Limb (tissue), 2 donors: ENCODE data around the gene HOXC10.
A peak's percentile ranks its signal among the peaks of the same experiment; 100 is the strongest.

Experiments
- DNase-seq, 2 donors: peaks; one replicate each; pipeline ENCODE4 v3.0.0-alpha.2; 2016; ENCODE audit errors: extremely low spot score in 2 of 2

Gene HOXC10

DNA sequence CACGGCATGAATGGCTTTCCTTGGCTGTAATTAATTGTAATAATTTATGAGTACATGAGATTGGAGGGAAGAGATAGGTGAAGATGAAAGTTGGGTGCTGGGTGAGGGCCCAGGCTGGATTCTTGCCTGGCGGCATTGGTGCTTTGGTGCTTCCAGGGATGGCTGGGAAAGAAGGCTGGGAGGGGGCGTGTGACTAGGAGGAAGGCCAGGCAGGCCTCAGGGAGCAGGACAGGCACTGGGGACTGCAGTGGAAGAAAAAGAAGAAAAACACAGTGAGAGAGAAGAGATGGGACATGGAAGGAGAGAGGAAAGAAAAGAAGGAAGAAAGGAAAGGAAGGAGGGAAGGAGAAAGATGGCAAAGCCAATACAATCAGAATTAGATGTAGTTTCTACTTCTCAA is 18.7 kb downstream of the HOXC10 start:
- no peak for DNase-seq

DNA sequence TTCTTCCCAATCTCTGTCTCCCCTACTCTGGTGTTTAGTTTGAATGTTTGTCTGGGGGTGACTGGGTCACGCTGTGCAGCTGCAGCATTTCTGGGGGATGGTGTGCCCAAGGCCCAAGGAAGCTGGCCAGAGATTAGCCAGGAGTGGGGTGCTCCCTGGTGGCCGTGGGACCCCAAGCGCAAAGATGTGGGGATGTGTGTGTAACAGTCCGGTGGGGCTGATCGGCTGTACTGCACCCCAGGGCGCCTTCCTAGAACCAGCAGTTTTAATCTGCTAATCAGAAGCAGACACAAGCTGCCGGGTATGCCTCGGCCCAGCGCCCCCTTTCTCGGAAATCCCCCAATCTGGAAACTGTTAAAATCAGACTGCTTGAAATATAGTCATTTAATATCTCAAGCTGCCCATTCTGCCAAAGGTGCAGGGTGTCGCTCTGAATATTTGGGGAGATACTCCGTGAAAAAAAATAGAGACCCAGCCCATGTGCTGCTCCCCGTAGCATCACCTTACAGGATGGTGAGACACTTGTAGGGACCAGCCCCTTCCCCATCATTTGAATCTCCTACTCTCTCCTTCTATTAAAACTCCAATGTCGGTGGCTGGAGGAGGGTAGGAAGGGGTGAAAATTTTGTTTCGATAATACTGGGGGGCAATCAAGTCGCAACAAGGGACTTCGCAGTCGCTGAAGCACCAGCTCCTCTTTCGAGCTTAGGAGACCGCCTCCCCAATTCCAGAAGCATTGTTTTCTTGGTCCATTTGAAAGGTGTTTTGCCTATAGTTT is 19.3 kb downstream of the HOXC10 start:
- DNase-seq: no peak

DNA sequence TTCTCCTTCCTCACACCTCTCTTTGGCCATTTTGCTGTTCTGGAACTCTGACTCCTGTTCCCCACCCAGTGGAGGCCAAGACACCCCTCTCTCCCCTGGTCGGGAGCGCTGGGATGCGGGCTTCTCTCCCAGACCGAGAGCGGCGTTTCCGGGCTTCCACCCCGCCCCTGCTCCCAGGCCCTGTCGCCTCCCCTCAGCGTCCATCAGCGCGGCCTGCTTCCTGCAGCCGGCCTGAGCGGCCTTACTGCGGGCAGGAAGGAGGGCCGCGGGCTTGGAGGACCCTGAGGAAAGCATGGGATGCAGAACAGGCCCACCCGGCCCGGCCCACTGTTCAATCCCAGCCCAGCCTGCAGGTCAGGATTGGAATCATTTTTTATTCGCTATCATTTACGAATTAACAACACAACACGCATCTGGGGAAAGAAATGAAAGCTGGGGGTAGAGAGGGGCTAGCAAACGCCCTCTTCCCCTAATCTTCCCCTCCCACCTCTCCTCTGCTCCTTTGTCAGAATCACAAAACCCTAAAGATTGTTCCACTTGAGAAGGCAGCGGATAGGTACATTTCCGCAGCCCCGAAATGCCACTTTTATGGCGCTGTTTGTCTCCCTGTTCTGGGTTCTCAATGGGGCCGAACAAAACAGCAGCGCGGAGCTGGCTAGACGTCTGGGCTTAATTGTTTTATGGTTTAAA is 20.0 kb downstream of the HOXC10 start:
- DNase-seq: peak in 1 of 2 donors; percentile 69

DNA sequence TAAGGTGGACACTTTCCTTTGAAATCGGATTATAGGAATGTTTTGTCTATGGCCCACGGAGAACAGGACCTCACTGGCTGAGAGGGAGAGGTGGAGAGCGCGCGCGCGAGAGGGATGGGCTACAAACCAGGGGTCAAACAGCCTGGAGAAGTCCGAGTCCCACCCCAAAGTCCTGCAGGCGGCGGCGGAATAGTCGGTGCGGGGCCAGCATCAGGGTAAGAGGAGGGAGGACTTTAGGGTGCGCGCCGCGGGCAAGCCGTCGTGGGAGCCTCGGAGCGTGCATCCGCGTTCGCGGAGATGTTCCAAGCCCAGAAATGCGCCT is 20.5 kb downstream of the HOXC10 start:
- DNase-seq: no peak

DNA sequence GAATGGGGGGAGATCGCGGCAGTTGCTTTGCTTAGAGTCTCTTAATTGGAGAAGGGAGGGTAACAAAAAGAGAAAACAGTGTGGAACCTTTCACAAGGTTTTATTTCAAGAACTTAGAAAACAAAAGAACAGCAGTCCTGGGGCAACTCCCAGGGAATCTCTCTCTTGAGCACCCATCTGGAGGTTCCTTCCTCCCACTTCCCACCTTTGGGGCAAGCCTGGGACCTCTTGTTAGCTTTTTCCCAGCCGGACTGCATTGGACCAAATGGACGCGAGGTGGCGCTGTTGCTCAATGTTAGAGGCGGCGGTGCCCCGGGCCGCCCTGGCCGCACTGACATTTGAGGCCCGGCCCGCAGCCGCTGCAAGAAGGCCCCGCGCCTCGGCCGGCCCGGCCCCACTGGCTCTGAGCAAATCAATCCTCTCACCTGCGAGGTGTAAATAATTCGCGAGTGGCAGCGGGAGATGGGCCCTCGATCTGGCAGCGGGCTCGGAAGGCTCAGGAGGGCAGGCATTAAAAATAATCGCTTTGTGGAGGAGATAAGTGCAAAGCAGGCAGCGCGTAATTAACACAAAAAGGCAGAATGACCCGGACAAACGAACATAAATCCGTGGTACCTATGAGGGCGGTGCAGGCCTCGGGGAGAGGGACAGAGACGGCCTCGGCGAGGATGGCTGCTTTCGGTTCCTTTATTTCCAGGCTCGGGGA is 21.1 kb downstream of the HOXC10 start:
- DNase-seq: peak; percentile 74 to 93

DNA sequence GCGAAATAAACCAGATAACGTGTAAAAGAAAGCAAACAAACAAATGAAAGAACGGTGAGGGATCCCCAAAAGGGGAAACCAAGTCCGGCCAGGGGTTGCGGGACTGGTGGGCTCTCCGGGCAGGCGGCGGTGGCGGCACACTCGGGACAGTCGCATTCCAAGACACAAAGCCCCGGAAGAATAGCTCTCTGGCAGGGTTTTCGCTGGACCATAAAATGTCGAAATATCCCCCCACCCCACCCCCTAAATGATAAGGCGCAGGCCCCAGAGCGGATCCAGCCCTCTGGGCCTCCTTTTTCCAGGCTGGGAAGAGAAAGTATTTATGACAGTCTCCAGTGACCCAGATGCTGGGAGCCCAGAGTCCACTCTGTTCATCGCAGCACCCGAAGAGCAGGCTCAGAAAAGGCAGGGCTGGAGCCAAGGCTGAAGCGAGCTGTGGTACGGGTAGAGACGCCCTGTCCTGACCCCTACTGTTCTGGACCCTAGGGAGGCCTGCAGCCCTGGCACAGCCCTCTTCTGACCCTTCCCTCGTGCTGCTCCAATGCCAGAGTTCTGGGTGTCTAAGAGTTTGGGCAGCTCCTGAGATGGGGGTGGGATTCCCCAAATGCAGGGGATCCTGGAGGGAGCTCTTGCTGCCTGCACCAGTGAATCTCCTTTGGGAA is 21.7 kb downstream of the HOXC10 start:
- DNase-seq: no peak

DNA sequence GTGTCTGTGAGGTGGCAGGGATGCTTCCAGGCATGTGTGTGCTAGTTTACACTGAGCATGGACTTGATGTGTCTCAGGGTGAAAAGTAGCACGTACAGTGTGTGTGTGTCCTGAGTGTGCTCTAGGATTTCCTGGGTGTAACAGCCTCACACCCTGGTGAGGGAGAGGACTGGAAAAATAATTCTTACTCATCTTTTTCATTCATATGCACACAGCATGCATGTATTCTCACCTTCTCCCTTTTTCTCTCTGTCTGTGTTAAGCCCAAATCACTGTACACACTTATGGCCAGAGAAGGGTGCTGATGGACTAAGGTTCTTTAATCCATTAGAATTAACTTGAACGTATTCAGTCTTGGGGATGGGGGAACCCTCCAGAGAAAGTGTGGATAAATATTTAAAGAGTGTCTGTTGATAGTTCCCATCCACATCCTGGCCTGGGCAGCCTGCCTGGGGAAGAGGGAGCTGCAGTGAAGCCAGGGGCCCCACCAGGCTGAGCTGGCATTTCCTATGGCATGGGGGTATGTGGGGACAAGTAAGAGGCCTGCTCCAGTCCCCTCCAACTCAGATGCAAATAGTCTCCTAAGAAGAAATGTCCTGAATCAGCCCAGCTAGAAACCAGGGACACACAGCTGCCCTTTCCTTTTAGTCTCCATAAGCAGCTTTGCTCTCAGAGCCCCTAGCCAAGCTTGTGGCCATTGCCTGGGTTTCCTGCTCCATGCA is 22.8 kb downstream of the HOXC10 start:
- DNase-seq: no peak

DNA sequence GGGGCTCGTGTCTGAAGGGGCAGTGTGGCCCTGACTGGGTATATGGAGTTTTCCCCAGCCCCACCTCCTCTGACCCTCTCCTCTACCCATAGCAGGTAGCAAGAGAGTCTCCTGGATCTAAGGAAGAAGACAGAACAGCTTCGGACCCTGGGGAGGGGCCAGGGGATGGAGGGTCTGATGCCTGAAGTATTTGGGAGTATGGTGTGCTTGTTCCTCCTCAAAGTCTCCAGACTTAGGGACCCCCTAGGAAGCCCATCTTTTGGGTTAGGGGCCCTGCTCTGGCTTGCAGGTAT is 23.3 kb downstream of the HOXC10 start:
- DNase-seq: no peak

DNA sequence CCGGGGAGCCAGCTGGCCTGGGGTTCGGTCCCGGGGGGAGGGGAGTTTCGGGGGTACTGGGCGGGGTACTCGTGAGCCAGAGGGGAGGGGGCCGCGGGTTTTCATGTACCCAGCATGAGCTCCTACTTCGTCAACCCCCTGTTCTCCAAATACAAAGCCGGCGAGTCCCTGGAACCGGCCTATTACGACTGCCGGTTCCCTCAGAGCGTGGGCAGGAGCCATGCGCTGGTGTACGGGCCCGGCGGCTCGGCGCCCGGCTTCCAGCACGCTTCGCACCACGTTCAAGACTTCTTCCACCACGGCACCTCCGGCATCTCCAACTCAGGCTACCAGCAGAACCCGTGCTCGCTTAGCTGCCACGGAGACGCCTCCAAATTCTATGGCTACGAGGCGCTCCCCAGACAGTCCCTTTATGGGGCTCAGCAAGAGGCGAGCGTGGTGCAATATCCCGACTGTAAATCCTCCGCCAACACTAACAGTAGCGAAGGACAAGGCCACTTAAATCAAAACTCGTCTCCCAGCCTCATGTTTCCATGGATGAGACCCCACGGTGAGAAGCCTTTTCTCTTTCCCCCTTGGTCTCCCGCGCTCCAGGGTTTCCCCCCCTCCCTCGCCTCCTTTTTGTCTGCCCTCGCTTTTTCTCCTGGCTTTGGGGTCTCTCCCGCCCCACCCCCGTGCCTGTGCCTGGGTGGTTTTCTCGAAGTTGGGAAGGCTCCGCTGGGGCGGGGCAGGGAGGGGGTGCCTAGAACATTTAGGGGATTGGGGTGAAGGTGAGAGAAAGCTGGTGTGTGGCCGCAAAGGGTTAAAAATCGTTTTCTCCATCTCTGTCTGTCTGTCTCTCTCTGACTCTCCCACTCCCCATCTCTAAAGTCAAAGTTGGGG is 24.5 kb downstream of the HOXC10 start:
- DNase-seq: peak in 1 of 2 donors; percentile 77

DNA sequence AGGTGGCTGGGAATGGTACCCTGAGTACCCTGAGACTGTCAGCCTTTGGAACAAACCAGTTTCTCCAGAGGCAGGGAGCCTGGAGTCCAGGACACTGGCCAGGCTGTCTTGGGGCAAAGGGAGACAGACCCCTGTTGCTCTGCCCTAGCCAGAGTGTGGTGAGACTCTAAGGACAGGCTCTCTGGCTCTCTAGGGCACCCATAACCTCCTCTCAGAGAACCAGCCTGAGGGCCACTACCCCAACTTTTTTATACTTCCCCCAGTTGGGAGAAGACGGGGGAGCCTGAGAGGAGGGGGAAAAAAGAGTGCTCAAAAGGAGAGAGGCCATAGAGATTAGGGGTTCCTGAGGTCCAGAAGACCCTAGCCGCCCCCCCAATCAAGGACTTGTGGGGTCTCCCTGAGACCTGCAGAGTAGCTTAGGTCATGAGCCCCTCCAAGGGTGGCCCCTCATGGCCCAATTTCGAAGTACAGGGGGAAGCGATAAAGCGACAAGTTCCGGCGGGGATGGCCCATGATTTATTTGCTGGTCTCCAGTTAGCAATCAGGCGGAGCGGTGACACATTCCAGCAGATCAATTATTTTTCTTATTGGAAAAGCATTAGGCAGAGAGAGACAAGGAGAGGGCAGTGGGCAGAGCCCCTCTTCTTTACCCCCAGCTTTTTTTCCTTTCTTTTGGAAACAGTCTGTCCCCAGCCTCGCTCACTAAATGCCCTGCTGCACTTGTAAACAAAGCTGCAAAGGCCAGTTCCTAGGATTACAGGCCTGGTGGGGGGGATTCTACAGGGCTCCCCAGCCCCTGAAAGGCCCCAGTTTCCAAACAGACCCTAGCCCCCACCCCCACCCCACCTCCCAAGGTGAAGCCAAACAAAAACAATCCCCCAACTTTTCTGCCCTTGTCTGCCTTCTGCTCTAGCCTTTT is 25.4 kb downstream of the HOXC10 start:
- no peak for DNase-seq

DNA sequence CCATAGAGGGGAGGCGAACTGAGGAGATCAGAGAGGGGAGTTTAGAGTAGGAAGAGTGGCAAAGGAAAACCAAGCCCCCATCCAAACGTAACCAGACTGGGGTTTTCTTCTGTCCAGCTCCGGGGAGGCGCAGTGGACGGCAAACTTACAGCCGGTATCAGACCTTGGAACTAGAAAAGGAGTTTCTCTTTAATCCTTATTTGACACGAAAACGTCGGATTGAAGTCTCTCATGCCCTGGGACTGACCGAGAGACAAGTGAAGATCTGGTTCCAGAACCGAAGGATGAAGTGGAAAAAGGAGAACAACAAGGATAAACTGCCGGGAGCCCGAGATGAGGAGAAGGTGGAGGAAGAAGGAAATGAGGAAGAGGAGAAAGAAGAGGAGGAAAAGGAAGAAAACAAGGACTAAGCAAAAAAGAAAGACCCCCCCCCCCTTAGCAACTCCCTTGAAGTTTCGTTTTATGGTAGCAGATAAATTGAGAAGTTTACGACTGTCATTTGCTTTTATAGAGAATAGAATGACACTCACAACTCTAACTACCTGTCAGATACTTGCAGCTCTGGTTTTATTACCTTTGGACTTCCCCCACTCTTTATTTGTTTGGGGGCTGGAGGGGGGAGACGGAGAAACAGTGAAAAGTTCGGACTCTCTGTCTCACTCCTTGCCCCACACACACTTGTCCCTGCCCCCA is 26.2 kb downstream of the HOXC10 start:
- no peak for DNase-seq

DNA sequence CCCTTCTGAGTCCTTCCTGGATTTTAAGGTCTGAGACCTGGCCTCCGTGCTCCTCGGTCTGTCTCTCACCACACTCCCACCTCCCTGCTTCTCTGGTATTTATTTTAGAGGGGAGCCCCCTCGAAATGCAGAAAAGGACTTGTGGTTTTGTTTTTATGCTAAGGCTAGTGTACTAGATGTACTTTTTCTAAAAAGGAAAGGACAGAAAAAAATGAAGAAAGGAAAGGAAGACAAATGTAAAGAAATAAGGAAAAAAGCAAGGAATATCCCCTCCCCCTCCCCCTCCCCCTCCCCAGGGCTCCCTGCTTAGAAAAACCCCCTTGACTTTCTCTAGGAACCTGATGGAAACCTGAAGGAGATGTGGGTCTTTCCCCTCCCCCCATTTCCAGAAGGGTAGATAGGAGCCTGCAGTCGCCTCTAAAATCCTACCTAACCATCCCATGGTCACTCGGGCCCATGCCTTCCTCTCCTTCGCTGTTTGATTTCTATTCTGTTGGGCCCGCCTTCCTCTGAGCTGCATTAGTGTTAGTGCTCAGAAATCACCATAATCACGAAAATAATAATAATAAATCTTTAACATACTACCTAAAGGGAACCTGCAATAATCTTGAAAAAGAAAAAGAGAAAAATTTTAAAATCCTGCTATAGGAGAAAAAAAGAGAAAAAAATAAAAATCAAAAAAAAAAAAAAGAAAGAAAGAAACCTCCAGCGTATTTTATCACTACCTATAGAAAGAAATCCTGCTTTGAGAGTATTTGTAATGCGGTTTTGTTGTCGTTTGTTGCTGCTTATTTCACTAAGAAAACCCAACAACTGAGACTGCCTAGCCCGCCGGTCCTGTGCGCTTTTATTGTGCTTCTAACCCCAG is 27.0 kb downstream of the HOXC10 start:
- no peak for DNase-seq

DNA sequence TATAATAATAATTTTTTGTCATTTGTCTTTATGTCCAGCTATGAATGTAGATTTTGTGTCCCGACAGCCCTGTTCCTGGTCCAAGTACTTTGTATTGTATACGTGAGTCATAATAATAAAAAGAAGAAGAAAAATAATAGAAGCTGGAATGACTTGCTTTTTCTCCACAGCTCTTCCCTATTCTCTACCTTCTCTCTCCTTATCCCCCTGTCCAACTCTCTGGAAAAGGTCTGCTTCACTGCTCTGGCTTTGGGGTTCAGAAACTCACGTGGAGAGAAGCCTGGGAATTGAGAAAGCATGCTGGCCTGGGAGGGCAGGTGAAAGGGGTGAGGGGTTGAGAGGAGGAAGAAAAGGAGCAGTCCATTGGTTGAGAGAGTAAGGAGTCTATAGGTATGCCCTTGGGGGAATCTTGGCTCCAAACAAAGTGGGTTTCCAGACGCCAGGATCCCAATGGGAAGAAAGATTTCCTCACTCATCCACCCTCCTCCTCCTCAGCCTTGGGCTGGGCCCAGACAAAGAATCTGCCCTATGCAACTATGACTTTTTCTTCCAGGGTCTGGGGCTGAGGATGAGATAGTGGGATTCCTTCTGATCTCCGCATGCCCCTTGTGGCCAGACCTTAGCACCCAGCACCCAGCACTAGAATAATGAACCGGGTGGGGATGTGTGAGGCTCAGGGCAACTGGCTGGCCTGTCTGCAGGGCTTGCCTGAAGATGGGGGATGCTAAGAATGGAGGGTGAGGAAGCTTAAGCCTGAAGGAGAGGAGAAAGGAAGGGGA is 27.9 kb downstream of the HOXC10 start:
- DNase-seq: no peak

DNA sequence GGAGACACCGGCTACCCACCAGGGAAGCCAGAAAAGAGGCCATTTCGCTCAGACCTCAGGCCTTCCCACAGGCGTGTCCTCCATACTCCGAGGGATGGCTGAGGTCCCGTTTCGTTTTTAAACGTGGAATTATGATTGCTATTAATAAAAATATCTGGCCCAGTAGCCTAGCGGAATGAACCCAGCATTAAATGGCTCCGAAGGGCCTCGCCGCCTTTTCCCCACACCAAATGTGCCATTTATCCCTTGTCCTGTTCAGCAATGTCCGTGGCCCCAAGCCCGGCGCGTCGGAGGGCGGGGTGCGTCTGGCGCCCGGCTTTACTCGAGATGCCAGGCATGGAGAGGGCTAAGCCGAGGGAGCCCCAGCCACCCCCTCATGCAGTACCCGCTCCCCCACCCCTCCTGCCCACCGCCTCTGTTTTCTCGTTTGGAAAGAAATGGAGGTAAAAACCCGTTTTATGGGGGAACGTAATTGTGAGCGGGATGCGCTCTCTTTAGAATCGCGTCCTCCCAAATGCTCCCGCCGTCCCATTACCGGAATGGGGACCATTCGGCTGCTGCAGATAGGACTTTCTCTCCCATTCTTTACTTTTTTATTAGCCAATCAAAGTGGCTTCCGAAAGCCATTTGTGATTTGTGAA is 29.6 kb downstream of the HOXC10 start:
- DNase-seq: no peak

DNA sequence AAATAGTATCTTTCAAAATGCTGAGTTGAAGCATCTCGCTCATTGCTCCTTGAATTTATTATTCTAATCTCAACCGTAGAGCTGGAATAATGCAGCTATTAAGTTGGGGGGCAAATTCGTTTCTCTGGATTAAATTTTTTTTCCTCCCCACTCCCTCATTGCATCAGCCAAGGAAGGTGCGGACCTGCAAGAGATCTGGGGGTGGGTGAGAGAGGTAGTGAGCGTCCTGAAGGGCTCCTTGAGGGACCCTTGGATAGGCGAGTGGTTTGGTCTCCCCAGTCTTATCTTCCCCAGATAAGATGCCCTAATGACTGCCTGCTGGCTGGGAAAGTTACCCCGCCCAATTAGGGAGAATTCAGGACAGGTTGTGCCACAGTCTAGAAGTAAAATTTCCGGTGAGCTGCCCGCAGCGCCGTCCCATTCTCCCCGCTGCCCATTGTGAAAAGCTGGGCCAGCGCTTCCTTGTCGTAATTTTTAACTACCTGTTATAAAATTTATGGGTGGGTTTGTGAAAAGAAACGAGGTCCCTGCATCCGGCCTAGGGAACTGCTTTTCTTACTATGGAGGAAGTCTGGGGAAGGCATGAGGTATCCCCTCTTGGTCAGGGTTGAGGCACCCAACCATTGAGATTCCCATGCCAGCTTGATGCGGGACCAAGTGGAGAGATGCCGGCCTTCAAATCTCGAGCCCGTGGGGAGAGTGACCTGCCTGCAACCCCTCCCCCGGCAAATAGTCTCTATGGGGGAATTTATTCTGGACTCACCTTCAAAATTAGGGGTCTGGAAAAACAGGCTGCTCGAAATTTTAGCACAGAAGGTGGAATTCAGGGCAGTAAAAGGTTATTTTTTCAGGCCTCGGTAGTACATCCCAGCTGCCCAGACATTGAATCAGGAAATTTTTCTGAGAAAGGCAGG is 30.3 kb downstream of the HOXC10 start:
- no peak for DNase-seq

DNA sequence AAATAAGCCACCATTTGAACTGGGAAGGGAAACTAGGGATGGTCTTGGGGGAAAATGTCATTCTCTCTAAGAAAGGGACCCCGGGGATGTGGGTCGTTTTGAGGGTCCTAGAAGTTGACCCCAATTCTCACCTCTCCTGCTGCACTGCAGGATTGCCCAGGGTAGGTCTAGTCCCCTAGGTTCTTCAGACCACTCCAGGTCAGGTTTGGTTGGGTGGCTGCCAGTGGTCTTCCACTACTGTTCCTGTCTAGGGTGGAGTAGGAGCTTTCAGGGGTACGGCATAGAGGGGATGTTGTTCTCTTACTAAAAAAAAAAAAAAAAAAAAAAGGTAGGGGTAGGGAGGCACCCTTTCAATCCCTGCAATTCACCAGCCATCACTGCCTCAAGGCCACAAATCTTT is 31.1 kb downstream of the HOXC10 start:
- DNase-seq: no peak
